H9 (cell line): ENCODE data around the gene HTR1B. TPM values are rescaled to one million over a fixed set of nuclear protein-coding genes. Genes with fewer than 3 reads are reported as not detected.

Source experiments
- DNase-seq: peaks from one replicate; pipeline ENCODE4 v3.0.0-alpha.2; 2017
- H2AFZ ChIP-seq: one replicate; pipeline ENCODE4 v1.6.1; 2013; ENCODE audit warnings: mild to moderate bottlenecking, low read length, control low read depth, moderate library complexity
- H2AK5ac ChIP-seq: 2 replicates; pipeline ENCODE4 v1.6.1; 2013; ENCODE audit warnings: low read length, control low read depth, mixed read lengths; ENCODE audit not compliant: insufficient read length
- H2BK120ac ChIP-seq: one replicate; pipeline ENCODE4 v1.6.1; 2013; ENCODE audit warnings: low read depth, mild to moderate bottlenecking, low read length, control low read depth, inconsistent platforms; ENCODE audit not compliant: poor library complexity, severe bottlenecking
- H2BK12ac ChIP-seq: 2 replicates; pipeline ENCODE4 v1.6.1; 2013; ENCODE audit warnings: low read length, control low read depth, mixed read lengths, low read depth; ENCODE audit not compliant: insufficient read length
- H2BK15ac ChIP-seq: 2 replicates; pipeline ENCODE4 v1.6.1; 2013; ENCODE audit warnings: low read depth, low read length, control low read depth
- H2BK20ac ChIP-seq: one replicate; pipeline ENCODE4 v1.6.1; 2013; ENCODE audit warnings: low read depth, mild to moderate bottlenecking, low read length, control low read depth, inconsistent platforms; ENCODE audit not compliant: poor library complexity, severe bottlenecking
- H2BK5ac ChIP-seq: 2 replicates; pipeline ENCODE4 v1.6.1; 2013; ENCODE audit warnings: low read length, control low read depth, mixed read lengths; ENCODE audit not compliant: insufficient read length
- H3K14ac ChIP-seq: 2 replicates; pipeline ENCODE4 v1.6.1; 2013; ENCODE audit warnings: low read length, control low read depth; ENCODE audit not compliant: insufficient read depth
- H3K18ac ChIP-seq: 2 replicates; pipeline ENCODE4 v1.6.1; 2013; ENCODE audit warnings: low read depth, mild to moderate bottlenecking, mixed read lengths, low read length, control low read depth; ENCODE audit not compliant: insufficient read length
- H3K23ac ChIP-seq: 2 replicates; pipeline ENCODE4 v1.6.1; 2013; ENCODE audit warnings: low read length, control low read depth, mixed read lengths, low read depth; ENCODE audit not compliant: insufficient read length
- H3K23me2 ChIP-seq: 2 replicates; pipeline ENCODE4 v1.6.1; 2013; ENCODE audit warnings: low read depth, mild to moderate bottlenecking, mixed read lengths, low read length, control low read depth; ENCODE audit not compliant: insufficient read length, poor library complexity, severe bottlenecking
- H3K27ac ChIP-seq: 2 replicates; pipeline ENCODE4 v1.5.1; 2013; ENCODE audit warnings: low read length, control low read depth, mixed read lengths, low read depth; ENCODE audit not compliant: insufficient read length
- H3K27me3 ChIP-seq: 2 replicates; pipeline ENCODE4 v1.6.1; 2013; ENCODE audit warnings: low read length, control low read depth, inconsistent platforms; ENCODE audit not compliant: insufficient read depth
- H3K4ac ChIP-seq: 2 replicates; pipeline ENCODE4 v1.6.1; 2013; ENCODE audit warnings: low read depth, mild to moderate bottlenecking, control low read depth, inconsistent platforms, low read length, moderate library complexity
- H3K4me1 ChIP-seq: 2 replicates; pipeline ENCODE4 v1.6.1; 2013; ENCODE audit warnings: low read length, control low read depth, inconsistent platforms; ENCODE audit not compliant: insufficient read depth
- H3K4me2 ChIP-seq: 2 replicates; pipeline ENCODE4 v1.6.1; 2013; ENCODE audit warnings: low read length, control low read depth, mixed read lengths; ENCODE audit not compliant: insufficient read length, insufficient read depth
- H3K56ac ChIP-seq: 2 replicates; pipeline ENCODE4 v1.6.1; 2013; ENCODE audit warnings: low read depth, mild to moderate bottlenecking, mixed read lengths, low read length, control low read depth; ENCODE audit not compliant: insufficient read length
- H3K79me1 ChIP-seq: 2 replicates; pipeline ENCODE4 v1.6.1; 2013; ENCODE audit warnings: low read depth, mild to moderate bottlenecking, moderate library complexity, low read length, control low read depth, inconsistent platforms; ENCODE audit not compliant: insufficient read depth, poor library complexity, severe bottlenecking
- H3K79me2 ChIP-seq: 2 replicates; pipeline ENCODE4 v1.6.1; 2013; ENCODE audit warnings: low read length, control low read depth, inconsistent platforms; ENCODE audit not compliant: insufficient read depth
- H3K9ac ChIP-seq: 2 replicates; pipeline ENCODE4 v1.6.1; 2013; ENCODE audit warnings: low read length, control low read depth, mixed read lengths; ENCODE audit not compliant: insufficient read length; ENCODE audit errors: extremely low read depth
- H3K9me3 ChIP-seq: one replicate; pipeline ENCODE4 v1.6.1; 2013; ENCODE audit warnings: low read depth, low read length, inconsistent platforms; ENCODE audit not compliant: control insufficient read depth
- H3T11ph ChIP-seq: one replicate; pipeline ENCODE4 v1.6.1; 2013; ENCODE audit warnings: mild to moderate bottlenecking, low read length, control low read depth, inconsistent platforms
- H4K20me1 ChIP-seq: one replicate; pipeline ENCODE4 v1.6.1; 2013; ENCODE audit not compliant: control insufficient read depth, insufficient read length, insufficient read depth
- H4K5ac ChIP-seq: 2 replicates; pipeline ENCODE4 v1.6.1; 2013; ENCODE audit warnings: low read depth, mild to moderate bottlenecking, mixed read lengths, low read length, control low read depth; ENCODE audit not compliant: insufficient read length
- H4K8ac ChIP-seq: replicated peaks from 2 replicates; pipeline ENCODE4 v1.6.1; 2013; ENCODE audit warnings: low read length, control low read depth, mixed read lengths, low read depth; ENCODE audit not compliant: insufficient read length
- H4K91ac ChIP-seq: 2 replicates; pipeline ENCODE4 v1.6.1; 2013; ENCODE audit warnings: low read depth, mild to moderate bottlenecking, moderate library complexity, mixed read lengths, low read length, control low read depth; ENCODE audit not compliant: insufficient read length
- H3K27ac Mint-ChIP-seq, 3 experiments: 2 replicates in 2 of 3; 3 replicates in 1 of 3; pipeline ENCODE4 v1.8.0; 2020 to 2021; ENCODE audit warnings: mixed read lengths in 3 of 3, mild to moderate bottlenecking in 1 of 3, moderate library complexity in 1 of 3
- H3K27me3 Mint-ChIP-seq: 2 replicates; pipeline ENCODE4 v1.8.0; 2021; ENCODE audit warnings: low read depth, mild to moderate bottlenecking, moderate library complexity, mixed read lengths
- H3K36me3 Mint-ChIP-seq, 3 experiments: 2 replicates in 2 of 3; 3 replicates in 1 of 3; pipeline ENCODE4 v1.8.0; 2020 to 2021; ENCODE audit warnings: low read depth in 3 of 3, mixed read lengths in 3 of 3; ENCODE audit not compliant: insufficient read depth in 1 of 3
- H3K4me1 Mint-ChIP-seq, 2 experiments: 2 replicates each; pipeline ENCODE4 v1.8.0; 2020; ENCODE audit warnings: mixed read lengths in 2 of 2
- H3K4me3 Mint-ChIP-seq, 2 experiments: 2 replicates in 1 of 2; 3 replicates in 1 of 2; pipeline ENCODE4 v1.8.0; 2020 to 2021; ENCODE audit warnings: mild to moderate bottlenecking in 2 of 2, mixed read lengths in 2 of 2, moderate library complexity in 1 of 2
- H3K9me3 Mint-ChIP-seq, 2 experiments: 2 replicates in 1 of 2; 3 replicates in 1 of 2; pipeline ENCODE4 v1.8.0; 2020; ENCODE audit warnings: mild to moderate bottlenecking in 2 of 2, mixed read lengths in 2 of 2, moderate library complexity in 1 of 2
- CTCF ChIP-seq: fragments of 200-600 bp; sonication (generic); conservative IDR thresholded peaks from 3 replicates; pipeline ENCODE4 v1.8.0; 2021; ENCODE audit warnings: antibody characterized with exemption, mild to moderate bottlenecking
- WGBS: extraction: QIAGEN DNeasy Blood & Tissue Kit; methylation state at CpG from one replicate; pipeline ENCODE4 v1.1.7; 2013; ENCODE audit warnings: missing lambda C conversion rate, low lambda C conversion rate, mixed read lengths; ENCODE audit not compliant: insufficient read length; ENCODE audit errors: extremely low coverage; 5-methylcytosine and 5-hydroxymethylcytosine counted together
- total RNA-seq: library from RNA; stranded (reverse); gene quantifications from 2 replicates; pipeline ENCODE4 v1.2.1, GENCODE V29; 2021

The HTR1B gene
- total RNA-seq, 1 experiment from 2014 or later = 0.83 TPM

GRCh38 chr6:77463861-77464494 lies 687 bp upstream of the HTR1B start:
- Histone ChIP-seq H3K79me2 (no peaks in the 10 kb centered on the region), H4K5ac (no peak overlapping the region)

More at GRCh38 chr6:77463861-77464494, 687 bp upstream of the HTR1B start:
- Histone ChIP-seq H2AK5ac (no peak overlapping the region), H4K8ac (no peak overlapping the region), H3K9ac (no peak overlapping the region), H2BK5ac (no peak overlapping the region), H3K27ac (no peak overlapping the region), H2BK20ac (no peak overlapping the region), H3K27me3 (peaks cover 17% of the 10 kb centered on the region; the same call in 1 of the 2 replicates), H3K56ac (no peak overlapping the region), H2BK120ac (no peak overlapping the region), H3K9me3 (no peaks in the 10 kb centered on the region), H3T11ph (no peak overlapping the region), H3K4me2 (peak overlapping the region; percentile 93), H3K4ac (no peak overlapping the region), H3K23me2 (peaks cover 36% of the 10 kb centered on the region), H3K4me1 (peaks cover 3% of the 10 kb centered on the region; the same call in 1 of the 2 replicates), H4K20me1 (no peaks in the 10 kb centered on the region), H3K14ac (no peak overlapping the region), H4K91ac (no peak overlapping the region), H2BK15ac (no peak overlapping the region), H3K23ac (no peak overlapping the region), H2BK12ac (no peak overlapping the region), H2AFZ (peak overlapping the region; percentile 41), H3K18ac (no peak overlapping the region), H3K79me1 (no peaks in the 10 kb centered on the region)
- Mint-ChIP-seq H3K9me3 (peaks cover 0 to 4% of the 10 kb centered on the region in 2 experiments; a peak in 1 of 5 replicates), H3K4me3 (peak overlapping the region; percentile 84 to 94), H3K27me3 (peaks cover 70% of the 10 kb centered on the region), H3K4me1 (peaks cover 39% of the 10 kb centered on the region in 2 experiments), H3K27ac (no peak overlapping the region), H3K36me3 (peaks cover 0 to 2% (median 0%) of the 10 kb centered on the region in 3 experiments; a peak in 2 of 7 replicates)
- WGBS = no CpG with 5 or more reads among the region's 53 CpGs
- peak; percentile 86 for DNase-seq
- no peak for TF ChIP-seq CTCF
